GM18907 (cell line): Measurements from ENCODE around the gene MORN1.
"Not testable (repeated sequence)": the region's sequence is repeated elsewhere in the genome, so short reads cannot be mapped to it uniquely, and the experiment has no call there.

Source experiments
- ATAC-seq: cut with Tn5 transposase; IDR thresholded peaks from one replicate; pipeline ENCODE4 v1.9.1; 2021; ENCODE audit warnings: mild to moderate bottlenecking, moderate library complexity; ENCODE audit not compliant: unreplicated experiment

MORN1 gene

GRCh38 chr1:2341706-2342383, 49.5 kb downstream of the MORN1 start:
- no peak for ATAC-seq

- no peak for ATAC-seq
Measured at GRCh38 chr1:2340918-2341254, 50.5 kb downstream of the MORN1 start.

- no peak for ATAC-seq
Measured at GRCh38 chr1:2340086-2340917, 51.1 kb downstream of the MORN1 start.

- no peak for ATAC-seq
Measured at GRCh38 chr1:2339206-2340085, 51.9 kb downstream of the MORN1 start.

- no peak for ATAC-seq
Measured at GRCh38 chr1:2337501-2337900, 53.9 kb downstream of the MORN1 start.

- ATAC-seq = no peak
Measured at GRCh38 chr1:2337081-2337480, 54.3 kb downstream of the MORN1 start.

- ATAC-seq = no peak
Measured at GRCh38 chr1:2336499-2336898, 54.9 kb downstream of the MORN1 start.

GRCh38 chr1:2335721-2336455, 55.5 kb downstream of the MORN1 start:
- no peak for ATAC-seq

GRCh38 chr1:2334883-2335534, 56.3 kb downstream of the MORN1 start:
- ATAC-seq = no peak

- ATAC-seq = no peak
Measured at GRCh38 chr1:2334366-2334765, 57.0 kb downstream of the MORN1 start.

GRCh38 chr1:2331580-2331979, 59.8 kb downstream of the MORN1 start:
- ATAC-seq = not testable (repeated sequence)

- no peak for ATAC-seq
Measured at GRCh38 chr1:2331200-2331544, 60.2 kb downstream of the MORN1 start.

- ATAC-seq = no peak
Measured at GRCh38 chr1:2330519-2331199, 60.7 kb downstream of the MORN1 start.

GRCh38 chr1:2330035-2330434, 61.3 kb downstream of the MORN1 start:
- no peak for ATAC-seq

GRCh38 chr1:2328676-2329455, 62.5 kb downstream of the MORN1 start:
- no peak for ATAC-seq

- ATAC-seq = no peak
Measured at GRCh38 chr1:2327841-2328240, 63.5 kb downstream of the MORN1 start.

GRCh38 chr1:2327162-2327561, 64.2 kb downstream of the MORN1 start:
- not testable (repeated sequence) for ATAC-seq

- no peak for ATAC-seq
Measured at GRCh38 chr1:2326524-2326923, 64.8 kb downstream of the MORN1 start.
